NOMO-1 treated with dmso at 0.1 percent for 144 hours (cell line): ENCODE data around the gene REEP6.
"Not testable (repeated sequence)": the region's sequence is repeated elsewhere in the genome, so short reads cannot be mapped to it uniquely, and the experiment has no call there.

ENCODE experiments used
- DNase-seq: peaks from one replicate; lab custom pipeline; 2025; ENCODE audit not compliant: unreplicated experiment; lab: John Stamatoyannopoulos, UW

The REEP6 gene

DNA sequence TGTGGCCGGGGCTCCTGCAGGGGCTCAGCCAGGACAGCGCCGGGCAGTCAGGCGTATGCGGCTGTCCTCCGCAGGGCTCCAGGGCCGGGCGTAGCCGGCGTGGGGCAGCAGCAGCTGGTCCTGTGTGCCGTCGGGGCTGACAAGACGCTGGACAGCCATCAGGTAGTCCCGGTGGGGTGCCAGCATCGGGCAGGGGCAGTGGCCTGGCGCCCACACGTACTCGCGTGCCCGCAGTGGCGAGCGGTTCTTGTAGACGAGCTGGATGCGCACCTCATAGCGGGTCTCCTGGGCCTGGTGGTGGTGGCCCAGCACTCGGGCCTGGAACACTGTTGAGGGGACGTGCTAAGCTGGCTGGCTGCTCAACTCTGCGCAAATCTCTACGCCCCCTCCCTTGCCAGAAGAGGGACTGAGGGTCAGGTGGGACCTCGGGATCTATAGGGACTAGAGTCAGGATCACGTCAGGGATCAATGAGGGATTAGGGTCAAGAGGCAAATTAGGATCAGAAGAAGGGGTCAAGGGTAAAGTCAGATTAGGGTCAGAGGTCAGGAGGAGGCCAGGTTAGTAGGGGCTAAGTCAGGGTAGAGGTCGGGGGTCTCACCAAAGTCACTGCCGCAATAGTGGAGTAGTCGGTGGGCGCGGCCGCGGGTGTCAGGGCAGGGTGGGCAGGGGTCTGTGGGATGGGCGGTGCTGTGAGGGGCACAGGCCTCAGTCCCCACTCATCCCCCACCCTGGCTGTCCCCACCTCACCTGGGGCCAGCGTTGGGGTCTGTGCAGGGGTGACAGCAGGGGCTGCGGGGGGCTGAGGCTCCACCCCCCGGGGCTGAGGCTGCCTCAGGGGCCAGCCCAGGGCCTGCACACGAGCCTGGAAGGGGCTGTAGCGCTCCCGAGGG, 15.3 kb downstream of the REEP6 start:
- DNase-seq = no peak

DNA sequence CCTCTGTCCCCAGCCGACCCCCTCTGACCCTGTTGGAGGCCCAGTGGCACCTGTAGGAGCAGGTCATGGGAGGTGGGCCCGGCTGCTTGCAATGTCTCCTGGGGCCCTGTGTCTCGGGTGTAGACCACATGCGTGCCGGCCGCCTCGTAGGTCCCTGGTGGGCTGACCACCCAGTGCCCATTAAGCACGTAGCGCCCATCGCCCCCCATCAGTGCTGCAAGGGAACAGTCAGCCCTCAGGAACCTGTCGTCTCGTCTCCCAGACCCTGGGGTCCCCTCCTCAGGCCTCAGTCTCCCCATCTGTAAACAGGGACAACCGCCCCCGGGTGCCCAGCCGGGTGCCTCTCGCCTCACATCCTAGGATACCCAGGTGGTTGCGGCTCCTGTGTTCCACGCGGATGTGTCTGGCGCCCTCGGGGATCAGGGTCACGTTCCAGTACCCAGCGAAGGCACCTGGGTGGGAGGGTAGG, 16.2 kb downstream of the REEP6 start:
- no peak for DNase-seq

DNA sequence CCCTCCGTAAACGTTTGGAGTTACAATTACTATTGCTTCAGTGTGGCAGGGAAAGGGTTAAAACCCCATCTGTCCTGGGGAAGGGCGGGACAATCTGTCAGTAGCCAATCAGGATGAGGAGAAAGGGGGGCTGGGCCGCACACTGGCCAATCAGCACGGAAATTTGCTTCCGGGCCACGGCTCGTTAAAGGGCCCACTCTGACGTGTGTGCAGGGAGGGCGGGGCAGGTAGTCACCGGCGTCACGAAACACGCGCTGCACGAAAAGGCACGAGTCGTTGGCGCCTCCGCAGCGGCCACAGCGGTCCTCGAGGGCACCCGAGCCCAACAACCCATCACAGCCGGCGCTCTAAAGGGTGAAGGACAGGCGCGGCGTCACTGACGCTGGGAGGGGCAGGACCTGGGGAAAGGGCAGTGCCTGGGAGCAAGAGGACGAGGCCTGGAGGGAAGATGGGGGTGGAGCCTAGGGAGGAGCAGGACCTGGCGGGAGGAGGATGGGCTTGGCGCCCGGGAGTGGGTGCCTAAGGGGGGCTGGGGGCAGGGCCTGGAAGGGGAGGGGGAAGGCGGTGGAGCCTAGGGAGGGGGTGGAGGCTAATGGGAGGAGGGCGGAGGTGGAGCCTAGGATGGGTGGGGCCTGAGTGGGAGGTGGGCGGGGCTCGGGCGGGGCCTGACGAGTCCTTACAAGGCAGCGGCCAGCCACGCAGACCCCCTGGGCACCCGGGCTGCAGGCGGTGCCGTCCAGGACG, 17.0 kb downstream of the REEP6 start:
- peak; percentile 84 for DNase-seq

DNA sequence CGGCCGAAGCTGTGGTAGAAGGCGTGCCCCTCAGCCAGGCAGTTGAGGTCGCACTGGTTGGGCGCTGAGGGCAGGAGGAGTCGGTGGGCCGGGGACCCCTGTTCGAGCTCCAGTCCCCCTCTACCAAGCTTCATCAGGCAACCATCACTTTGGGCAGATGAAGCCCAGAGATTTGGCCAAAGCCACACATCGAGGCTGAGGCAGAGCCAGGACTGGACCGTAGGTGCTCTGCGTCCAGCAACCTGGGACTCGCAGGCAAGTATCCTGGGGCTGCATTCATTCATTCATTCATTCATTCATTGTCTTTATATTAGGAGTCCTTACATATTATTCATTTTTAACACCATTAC, 17.5 kb downstream of the REEP6 start:
- DNase-seq = no peak

DNA sequence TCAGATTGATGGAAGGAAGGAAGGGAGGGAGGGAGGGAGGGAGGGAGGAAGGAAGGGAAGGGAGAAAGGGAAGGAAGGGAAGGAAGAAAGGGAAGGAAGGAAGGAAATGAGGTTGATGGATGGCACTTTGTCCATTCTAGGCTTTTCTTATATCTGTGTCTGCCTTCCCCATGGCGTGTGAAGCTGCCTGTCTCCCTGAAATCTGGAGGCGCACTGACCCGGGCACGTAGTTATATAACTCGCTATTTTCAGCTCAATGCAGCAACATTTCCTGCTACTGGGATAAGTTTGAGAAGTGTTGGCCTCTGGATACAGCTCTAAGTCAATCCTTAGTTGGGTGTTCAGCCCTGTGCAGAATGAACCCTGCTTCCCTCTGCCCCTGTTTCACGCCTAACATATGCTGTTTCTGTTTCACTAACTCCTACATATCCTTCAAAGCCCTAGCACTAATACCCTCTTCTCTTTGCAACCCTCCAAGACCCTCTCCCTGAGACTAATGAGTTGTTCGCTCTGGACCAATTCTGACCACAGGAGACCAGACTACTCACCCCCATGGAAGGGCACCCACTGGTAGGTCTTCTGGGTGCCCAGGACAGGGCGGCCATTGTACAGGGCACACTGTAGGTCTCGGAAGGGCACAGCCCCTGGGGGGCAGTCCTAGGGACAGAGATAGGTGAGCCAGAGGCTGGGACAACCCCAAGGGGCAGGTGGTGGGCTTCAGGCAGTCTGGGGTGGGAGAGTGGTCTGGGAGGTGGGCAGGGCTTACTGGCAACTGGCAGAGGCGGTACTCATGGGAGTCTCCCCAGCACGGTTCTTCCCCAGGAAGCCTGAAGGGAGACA, 18.8 kb downstream of the REEP6 start:
- no peak for DNase-seq

DNA sequence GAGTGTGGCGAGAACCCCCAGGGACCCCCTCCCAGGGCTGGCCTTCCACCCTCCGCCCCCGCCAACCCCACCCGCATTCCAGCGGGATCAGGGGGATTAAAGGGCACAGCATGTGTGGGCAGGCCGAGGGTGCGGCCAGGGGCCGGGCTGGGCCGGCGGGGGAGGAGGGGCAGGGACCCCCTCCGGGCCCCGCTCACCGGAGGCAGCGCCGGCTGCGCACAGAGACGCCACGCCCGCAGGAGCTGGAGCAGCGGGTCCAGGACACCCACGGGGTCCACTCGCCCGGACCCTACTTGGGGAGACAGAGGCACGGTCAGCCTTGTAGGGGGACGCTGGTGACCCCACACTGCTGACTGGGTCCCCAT, 19.4 kb downstream of the REEP6 start:
- DNase-seq = no peak

DNA sequence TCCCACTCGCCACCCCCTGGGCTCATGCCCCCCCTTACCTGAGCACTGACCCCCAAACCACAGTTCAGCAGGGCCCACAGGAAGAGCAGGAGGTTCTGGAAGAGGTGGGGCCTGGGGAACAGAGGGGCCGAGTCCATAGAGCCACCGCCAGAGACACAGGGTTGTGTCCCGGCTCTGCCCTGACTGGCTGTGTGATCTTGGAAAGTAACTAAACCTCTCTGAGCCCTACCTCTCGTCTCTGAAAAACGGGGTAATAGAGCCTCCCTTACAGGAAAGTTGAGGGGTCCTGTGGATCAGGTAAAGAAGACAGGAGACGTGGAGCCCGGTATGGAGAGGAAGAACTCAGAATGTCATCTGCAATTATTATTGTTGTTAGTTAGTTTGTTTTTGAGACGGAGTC, 19.8 kb downstream of the REEP6 start:
- DNase-seq = no peak

DNA sequence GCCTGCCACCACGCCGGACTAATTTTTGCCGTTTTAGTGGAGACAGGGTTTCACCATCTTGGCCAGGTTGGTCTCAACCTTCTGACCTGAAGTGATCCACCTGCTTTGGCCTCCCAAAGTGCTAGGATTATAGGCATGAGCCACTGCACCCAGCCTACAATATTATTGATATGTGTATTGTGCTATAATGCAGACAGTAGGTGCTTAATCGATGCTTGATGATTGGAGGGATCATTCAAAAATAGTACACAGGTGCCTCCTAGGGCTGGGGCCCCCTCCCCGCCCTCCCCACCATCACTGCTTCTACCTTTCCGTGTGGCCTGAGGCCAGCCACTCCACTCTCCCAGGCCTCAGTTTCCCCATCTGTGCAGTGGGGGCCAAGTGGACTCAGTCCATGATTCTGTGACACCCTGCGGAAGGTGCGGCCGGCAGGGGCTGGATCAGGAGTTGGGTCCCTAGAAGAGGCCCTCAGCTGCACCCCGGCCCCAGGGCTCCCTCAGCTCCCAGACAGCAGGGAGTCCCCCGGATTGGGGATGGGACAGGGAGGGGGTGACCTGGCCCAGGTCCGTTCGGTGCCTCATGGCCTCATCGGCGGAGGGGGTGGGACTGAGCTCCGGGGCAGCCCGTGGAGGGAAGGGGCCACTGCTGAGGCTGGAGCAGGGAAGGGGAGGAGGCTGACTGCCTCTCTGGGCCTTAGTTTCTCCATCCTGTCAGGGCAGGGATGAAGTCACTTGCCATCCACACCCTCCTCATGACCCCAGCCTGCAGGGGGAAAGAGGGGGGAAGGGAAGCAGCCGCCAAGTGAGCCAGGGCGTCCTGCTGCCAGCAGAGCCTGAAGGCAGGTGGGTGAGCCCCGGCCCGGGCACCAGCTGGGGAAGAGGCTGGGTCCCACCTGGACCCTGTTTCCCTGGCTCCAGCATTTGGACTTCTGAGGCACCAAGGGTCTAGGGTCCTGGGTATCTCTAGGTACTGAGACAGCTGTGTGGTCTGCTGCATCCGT, 20.6 kb downstream of the REEP6 start:
- DNase-seq = no peak

DNA sequence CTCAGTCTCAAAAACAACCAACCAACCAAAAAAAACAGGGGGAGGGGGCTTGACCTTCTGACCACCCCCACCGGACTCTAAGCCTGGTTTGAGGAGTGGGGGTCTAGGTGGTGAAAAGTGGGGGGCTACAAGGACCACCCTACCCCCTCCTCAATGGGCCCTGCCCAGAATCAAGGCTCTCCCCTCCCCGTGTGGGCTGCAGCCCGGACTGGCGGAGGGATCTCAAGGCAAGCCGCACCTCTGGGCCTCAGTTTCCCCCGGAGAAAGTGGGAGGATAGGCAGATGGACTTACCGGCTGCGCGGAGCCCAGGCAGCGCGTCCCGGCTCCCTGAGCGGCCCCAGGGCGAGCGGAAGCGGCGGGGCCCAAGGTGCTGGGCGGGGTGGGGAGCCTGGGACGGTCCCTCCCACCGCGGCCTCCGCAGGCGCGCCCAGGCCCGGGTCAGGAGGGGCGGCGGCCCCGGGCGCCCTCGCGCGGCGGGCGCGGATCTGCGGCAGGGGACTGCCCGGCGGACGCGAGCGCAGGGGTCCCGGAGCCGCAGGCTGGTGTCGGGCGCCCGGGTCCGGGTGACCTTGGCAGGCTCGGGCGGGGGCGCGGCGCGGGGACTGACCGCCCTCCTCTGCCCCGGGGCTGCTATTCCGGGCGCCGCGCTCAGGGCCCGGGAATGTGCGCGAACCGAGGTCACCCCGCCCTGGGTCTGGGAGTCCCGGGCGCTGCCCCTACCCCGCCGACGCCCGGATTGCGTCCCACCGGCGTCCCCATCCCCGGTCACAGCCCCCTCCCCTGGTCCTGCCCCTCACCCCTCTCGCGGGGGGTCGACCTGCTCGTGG, 21.9 kb downstream of the REEP6 start, which contains the start of gene ADAMTSL5:
ADAMTSL5 (minus strand) TSS at position 349 of the 828 bp plus-strand sequence. CDS start 2,076 bp downstream, outside the sequence.
- peak; percentile 59 for DNase-seq

DNA sequence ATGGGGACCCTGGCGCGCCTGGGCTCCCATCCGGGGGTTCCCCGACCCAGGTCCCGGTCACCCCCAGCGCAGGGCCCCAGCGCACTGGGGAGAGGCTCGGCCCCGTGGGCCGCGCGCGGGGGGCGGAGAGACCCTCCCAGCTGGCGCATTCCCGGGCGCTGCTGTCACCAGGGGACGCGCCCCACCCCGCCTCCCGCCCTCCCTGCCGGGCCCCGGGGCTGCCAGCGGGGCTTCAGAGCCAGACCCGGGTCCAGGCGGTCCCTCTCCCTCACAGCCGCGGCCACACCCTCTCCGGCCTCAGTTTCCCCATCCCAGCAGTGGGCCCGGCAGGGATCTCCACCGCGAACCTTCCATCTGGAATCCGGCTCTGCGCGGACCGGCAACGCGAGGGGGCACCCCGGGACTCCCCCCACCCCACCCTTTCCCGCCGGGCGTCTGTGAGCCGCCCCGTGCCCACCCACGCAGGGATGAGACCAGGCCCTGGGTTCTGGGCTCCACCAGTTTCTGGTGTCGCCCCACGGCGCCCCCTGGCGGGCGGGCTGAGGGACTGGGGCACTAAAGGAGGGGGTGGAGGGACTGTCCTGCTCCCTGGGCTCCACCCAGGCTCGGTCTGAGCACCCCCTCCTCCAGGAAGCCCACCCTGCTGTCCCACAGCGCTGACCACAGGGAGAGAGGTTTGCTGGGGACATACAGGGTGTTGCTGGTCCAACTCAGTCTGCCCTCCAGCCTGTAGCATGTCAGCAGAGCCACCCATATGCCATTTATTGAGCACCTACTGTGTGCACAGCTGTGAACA, 22.7 kb downstream of the REEP6 start:
- DNase-seq = peak; percentile 49

DNA sequence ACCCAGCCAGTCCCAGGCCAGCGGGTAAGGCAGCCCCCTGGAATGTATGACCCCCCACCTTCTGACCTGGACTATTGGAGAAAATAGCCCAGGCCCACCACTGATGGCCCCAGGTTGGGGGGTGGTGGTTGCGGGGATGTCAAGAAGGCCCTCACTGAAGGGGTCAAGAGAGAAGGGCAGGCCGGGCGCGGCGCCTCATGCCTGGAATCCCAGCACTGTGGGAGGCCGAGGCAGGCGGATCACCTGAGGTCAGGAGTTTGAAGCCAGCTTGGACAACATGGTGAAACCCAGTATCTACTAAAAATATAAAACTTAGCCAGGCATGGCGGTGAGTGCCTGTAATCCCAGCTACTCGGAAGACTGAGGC, 23.3 kb downstream of the REEP6 start:
- no peak for DNase-seq

DNA sequence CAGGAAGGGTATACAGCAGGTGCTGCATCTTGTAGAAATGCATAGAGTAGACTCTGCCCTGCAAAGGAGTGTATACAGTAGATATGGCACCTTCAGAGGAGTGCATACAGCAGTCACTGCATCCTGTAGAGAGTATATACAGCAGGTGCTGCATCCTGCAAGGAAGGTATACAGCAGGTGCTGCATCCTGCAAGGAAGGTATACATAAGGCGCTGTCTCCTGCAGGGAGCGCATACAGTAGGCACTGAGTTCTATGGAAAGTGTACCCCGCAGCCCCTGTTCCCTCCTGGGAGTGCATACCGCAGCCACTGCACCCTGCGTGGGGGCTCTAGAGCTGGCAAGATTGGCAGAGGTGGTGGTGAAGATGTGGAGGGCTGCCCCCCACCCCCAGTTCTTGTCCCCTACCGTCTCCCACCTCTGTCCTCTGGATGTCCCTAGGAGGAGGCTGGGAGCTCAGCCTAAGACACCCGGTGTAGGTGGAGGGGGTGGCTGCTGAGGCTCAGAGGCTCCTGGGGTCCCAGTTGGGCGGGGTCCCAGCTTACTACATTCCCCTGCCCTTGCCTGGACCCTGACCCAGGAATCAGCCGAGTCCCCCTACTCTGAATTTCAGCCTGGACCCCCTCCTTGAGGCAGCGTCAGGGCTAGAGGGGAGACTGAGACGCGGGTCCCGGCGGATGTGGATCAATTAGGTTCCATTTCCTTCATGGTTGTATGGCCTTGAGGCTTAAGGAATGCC, 24.2 kb downstream of the REEP6 start:
- DNase-seq = no peak

DNA sequence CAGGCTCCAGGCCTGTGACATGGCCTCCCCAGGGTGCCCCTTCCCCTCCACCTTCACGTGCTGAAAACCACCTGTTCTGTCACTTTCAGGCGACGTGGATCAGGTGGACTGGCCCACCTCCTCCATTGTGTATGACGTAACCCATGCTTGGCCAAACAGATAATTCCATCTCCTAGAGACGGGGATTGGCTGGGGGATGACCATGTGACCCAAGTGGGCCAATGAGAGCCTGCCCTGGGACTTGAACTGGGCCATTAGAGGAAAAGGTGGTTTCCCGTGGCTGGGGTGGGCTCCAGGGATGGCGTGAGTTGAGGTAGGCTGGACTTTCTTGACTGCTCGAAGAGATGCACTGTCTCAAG, 25.4 kb downstream of the REEP6 start:
- DNase-seq = no peak

DNA sequence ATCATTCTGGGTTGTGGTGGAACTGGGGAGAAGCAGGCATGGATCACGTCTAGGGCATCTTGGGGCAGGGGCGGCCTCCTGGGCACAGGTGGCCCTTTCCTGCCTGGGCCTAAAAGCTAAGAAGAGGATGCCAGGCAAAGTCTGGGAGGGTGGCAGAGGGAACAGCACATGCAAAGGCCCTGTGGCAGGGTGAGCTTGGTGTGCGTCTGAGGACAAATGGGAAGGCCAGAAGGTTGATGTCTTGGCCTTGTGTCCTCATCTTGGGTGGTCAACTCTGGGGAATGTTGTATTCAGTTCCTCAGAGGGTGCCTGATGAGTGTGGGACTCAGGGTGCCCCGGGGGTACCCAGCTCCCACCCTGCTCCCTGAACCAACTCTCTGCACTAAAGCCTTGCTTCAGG, 27.5 kb downstream of the REEP6 start:
- no peak for DNase-seq

DNA sequence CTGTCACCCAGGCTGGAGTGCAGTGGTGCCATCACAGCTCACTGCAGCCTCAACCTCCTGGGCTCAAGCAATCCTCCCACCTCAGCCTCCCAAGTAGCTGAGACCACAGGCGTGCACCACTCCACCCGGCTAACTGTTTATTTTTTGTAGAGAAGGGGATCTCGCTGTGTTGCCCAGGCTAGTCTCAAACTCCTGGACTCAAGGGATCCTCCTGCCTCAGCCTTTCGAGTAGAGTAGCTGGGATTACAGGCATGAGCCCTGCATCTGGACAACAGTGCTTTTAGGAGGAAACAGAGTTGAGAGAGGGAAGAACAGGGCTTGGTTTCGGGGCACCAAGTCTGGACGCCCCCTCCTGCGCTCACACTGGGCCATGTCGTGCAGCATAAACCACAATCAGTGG, 28.8 kb downstream of the REEP6 start:
- DNase-seq = not testable (repeated sequence)

DNA sequence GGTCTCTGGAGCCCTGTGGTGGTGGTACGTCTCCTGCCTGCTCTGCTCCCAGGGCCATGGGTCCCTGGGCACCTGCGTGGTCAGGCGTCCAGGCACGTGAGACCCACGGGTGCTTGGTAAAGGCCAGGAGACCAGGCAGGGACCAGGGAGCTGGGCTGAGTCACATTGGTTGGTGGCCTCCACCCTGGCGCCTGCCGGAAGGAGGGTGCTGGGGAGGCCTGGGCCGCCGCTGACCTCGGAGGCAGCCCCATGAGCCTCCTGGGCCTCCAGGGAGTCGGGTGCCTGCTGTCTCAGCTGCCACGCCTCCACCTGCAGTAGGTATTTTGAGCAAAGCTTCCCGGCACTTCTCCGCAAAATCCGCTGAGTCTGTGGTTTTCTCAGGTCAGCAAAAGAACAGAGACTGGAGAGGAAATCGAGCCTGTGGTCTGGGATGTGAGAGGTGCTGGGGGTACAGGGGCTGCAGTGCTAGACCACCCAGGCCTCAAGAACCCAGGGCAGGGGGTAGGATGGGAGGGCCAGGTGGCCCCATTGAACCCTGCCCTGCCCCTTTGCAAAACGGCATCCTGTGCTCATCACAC, 29.3 kb downstream of the REEP6 start:
- DNase-seq = no peak

DNA sequence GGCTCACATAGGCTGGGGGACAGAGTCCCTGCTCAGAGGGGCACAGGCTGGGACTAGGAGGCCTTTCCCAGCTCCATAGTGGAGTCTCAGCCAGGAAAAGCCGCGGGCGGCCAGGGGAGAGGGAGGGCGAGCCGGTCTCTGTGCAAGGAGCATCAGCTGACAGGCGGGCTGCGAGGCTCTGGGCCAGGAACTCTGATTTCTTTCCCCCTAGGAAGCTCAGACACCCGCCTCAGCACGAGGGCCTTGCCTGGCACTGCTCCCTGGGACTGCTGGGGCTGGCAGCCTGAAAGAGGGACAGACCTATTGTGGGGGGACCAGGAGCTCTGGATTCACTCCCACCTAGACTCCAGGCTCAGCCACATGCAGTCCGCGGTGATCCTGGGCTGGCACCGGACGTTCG, 30.7 kb downstream of the REEP6 start:
- DNase-seq = no peak

DNA sequence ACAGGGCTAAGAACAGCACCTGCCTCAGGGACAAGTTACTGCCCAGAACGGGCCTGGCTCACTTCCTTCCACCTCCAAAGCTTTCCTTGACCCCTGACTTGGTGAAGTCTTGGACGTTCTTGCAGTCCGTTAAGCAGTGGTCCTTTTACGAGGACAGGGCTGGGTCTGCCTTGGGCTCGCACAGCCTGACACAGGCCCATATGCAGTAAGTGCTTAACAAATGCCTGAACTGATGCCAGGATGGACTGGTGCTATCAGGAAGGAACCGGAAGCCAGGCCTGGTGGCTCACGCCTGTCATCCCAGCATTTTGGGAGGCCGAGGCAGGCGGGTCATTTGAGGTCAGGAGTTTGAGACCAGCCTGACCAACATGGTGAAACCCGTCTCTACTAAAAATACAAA, 31.1 kb downstream of the REEP6 start:
- no peak for DNase-seq
